Measurements from ENCODE around the gene PDE6D.
"Not testable (repeated sequence)": the region's sequence is repeated elsewhere in the genome, so short reads cannot be mapped to it uniquely, and the experiment has no call there.

Gene PDE6D

GRCh38 chr2:231769170-231770136, 11.6 kb downstream of the PDE6D start:
- no peak for DNase-seq (ENCODE audit: low read depth)

- no peak for DNase-seq (ENCODE audit: low read depth)
Observed at GRCh38 chr2:231765496-231765929, 15.6 kb downstream of the PDE6D start.

- DNase-seq (ENCODE audit: low read depth) = no peak
Observed at GRCh38 chr2:231764760-231765159, 16.3 kb downstream of the PDE6D start.

GRCh38 chr2:231764124-231764523, 17.0 kb downstream of the PDE6D start:
- DNase-seq (ENCODE audit: low read depth) = no peak

GRCh38 chr2:231761735-231762134, 19.3 kb downstream of the PDE6D start:
- DNase-seq (ENCODE audit: low read depth) = no peak

- DNase-seq (ENCODE audit: low read depth) = no peak
Observed at GRCh38 chr2:231752061-231752460, 29.0 kb downstream of the PDE6D start.

GRCh38 chr2:231751042-231751815, 29.9 kb downstream of the PDE6D start:
- no peak for DNase-seq (ENCODE audit: low read depth)

- not testable (repeated sequence) for DNase-seq (ENCODE audit: low read depth)
Observed at GRCh38 chr2:231749016-231749415, 32.1 kb downstream of the PDE6D start.

- DNase-seq (ENCODE audit: low read depth) = not testable (repeated sequence)
Observed at GRCh38 chr2:231748153-231748896, 32.8 kb downstream of the PDE6D start.

- DNase-seq (ENCODE audit: low read depth) = no peak
Observed at GRCh38 chr2:231745303-231746038, 35.6 kb downstream of the PDE6D start.

- no peak for DNase-seq (ENCODE audit: low read depth)
Observed at GRCh38 chr2:231743376-231744116, 37.5 kb downstream of the PDE6D start.

- DNase-seq (ENCODE audit: low read depth) = no peak
Observed at GRCh38 chr2:231737761-231738160, 43.3 kb downstream of the PDE6D start.

GRCh38 chr2:231732604-231733003, 48.5 kb downstream of the PDE6D start:
- DNase-seq (ENCODE audit: low read depth) = no peak

- no peak for DNase-seq (ENCODE audit: low read depth)
Observed at GRCh38 chr2:231727621-231728020, 53.5 kb downstream of the PDE6D start.

- DNase-seq (ENCODE audit: low read depth) = no peak
Observed at GRCh38 chr2:231726276-231726675, 54.8 kb downstream of the PDE6D start.

- no peak for DNase-seq (ENCODE audit: low read depth)
Observed at GRCh38 chr2:231725476-231725875, 55.6 kb downstream of the PDE6D start.

- no peak for DNase-seq (ENCODE audit: low read depth)
Observed at GRCh38 chr2:231722721-231723307, 58.3 kb downstream of the PDE6D start.

GRCh38 chr2:231720987-231721966, 59.8 kb downstream of the PDE6D start:
- DNase-seq (ENCODE audit: low read depth) = no peak
